ENCODE measurements around the gene ARL13B.
"Not testable (repeated sequence)": the region's sequence is repeated elsewhere in the genome, so short reads cannot be mapped to it uniquely, and the experiment has no call there.

GRCh38 chr3:94080552-94080951, 100.6 kb downstream of the ARL13B start:
- not testable (repeated sequence) for TF ChIP-seq CTCF (conservative IDR thresholded peaks at IDR 0.05); ZFX (IDR thresholded peaks at IDR 0.05)

Data from C4-2B (cell line).